RWPE1 (cell line): ENCODE data around the gene CLPTM1L.

Experiments
- CTCF ChIA-PET: fragments of 350-600 bp; sonication (Branson Sonifier 250); formaldehyde crosslinking; extraction: SDS; loops from one replicate; lab custom pipeline; 2021; lab: Yijun Ruan, JAX
- POLR2A ChIA-PET: fragments of 400-600 bp; formaldehyde crosslinking; extraction: SDS; loops from one replicate; lab custom pipeline; 2020; ENCODE audit warnings: antibody characterized with exemption; ENCODE audit not compliant: low non-redundant PET; lab: Yijun Ruan, JAX
- DNase-seq: peaks from one replicate; pipeline ENCODE4 v3.0.0; 2012; ENCODE audit warnings: low spot score
- H3K27ac ChIP-seq: fragments of 450-650 bp; 2 replicates; pipeline ENCODE4 v1.5.1; 2017
- TF ChIP-seq, protein P1 (sequence below): fragments of 450-650 bp; conservative IDR thresholded peaks from 2 replicates; pipeline ENCODE4 v1.5.1; 2017; ENCODE audit warnings: low read depth, mild to moderate bottlenecking

The CLPTM1L gene

DNA sequence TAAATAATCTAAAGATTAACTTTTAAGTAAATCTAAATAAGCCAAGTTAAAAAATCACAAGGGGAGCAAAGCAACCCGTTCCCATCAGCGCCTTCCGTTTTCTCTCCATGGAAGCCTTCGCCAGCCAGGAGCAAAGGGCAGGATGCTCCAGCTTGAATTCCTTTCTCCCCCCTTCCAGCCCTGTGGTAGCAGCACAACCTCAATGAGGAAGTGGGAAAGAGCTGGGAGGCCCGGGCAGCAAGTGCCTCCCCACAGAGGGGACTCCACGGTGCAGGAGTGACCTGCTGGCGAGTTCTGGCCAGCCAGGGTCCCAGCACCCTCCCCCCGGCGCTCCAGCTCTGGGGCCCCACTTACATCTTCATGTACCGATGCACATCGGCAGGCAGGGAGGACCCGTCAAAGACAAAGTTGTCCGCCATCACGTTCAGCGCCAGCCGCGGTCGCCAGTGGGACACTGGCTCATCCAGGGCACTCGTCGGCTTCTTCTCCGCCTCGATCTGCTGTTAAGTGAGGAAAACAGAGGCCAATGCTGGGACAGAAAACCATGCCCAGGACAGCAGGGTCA lies 6.3 kb downstream of the CLPTM1L start:
- no peak for DNase-seq
- ChIA-PET CTCF (no interaction called here), POLR2A (no interaction called here)
- TF ChIP-seq, protein P1, sequence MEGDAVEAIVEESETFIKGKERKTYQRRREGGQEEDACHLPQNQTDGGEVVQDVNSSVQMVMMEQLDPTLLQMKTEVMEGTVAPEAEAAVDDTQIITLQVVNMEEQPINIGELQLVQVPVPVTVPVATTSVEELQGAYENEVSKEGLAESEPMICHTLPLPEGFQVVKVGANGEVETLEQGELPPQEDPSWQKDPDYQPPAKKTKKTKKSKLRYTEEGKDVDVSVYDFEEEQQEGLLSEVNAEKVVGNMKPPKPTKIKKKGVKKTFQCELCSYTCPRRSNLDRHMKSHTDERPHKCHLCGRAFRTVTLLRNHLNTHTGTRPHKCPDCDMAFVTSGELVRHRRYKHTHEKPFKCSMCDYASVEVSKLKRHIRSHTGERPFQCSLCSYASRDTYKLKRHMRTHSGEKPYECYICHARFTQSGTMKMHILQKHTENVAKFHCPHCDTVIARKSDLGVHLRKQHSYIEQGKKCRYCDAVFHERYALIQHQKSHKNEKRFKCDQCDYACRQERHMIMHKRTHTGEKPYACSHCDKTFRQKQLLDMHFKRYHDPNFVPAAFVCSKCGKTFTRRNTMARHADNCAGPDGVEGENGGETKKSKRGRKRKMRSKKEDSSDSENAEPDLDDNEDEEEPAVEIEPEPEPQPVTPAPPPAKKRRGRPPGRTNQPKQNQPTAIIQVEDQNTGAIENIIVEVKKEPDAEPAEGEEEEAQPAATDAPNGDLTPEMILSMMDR: no peak
- 0 out of 2 replicates have a peak overlapping the region, but pooled peaks have one; percentile 59 for H3K27ac ChIP-seq

DNA sequence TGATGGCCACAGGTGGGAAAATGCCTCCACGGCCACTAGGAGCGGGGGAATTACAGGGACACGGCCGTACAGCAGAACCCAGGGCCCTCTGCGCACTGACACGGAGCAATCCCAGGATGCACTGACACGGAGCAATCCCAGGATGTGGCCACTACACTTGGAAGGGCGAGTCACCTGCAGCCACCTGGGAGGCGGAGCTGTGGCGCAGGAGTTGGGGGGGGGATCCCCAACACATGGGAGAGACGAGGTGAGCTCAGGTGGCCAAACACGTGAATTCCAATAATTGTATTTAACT lies 6.8 kb downstream of the CLPTM1L start:
- TF ChIP-seq, protein P1: no peak
- H3K27ac ChIP-seq: 0 out of 2 replicates have a peak overlapping the region, but pooled peaks have one; percentile 59
- CTCF ChIA-PET: no interaction called here
- POLR2A ChIA-PET: interaction anchor here (0.6 kb wide), 1 partner anchor 165 kb away, joined by 3 read pairs; no protein-coding TSS in a partner anchor
- DNase-seq: no peak

DNA sequence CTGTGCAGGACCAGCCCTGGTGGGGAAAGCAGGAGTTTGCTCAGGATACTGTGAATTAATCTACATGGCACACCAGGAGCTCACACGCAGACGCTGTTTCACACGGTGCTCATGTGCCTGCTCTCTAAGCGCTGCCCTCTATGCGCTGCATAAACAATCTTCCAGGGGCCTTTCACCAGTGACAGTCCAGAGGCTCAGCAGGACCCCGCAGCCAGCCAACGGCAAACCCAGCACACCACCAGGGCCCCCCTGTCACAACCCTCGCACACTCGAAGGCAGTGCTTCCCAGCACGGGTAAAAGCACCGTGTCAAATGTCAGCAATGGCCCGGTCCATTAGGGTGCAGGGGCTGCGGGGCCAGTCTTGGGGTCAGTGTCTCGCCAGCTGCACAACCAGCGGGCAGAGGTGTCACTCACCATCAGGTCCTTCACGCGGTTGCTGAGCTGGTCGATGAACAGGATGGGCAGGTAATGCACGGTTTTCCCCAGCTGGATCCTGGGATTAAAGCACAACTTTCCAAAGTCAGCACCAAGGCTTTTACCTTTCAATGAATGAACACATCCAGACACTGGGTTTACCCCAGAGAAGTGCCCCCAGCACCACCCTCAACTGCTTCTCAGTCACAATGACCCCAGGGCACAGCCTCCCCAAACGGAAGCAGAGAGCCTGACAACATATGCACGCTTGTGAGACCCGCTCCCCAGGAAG lies 7.3 kb downstream of the CLPTM1L start:
- DNase-seq: no peak
- CTCF ChIA-PET: no interaction called here
- H3K27ac ChIP-seq: peak overlapping the region; percentile 59; the same call in 1 of the 2 replicates
- POLR2A ChIA-PET: interaction anchor here (0.6 kb wide), 1 partner anchor 165 kb away, joined by 3 read pairs; no protein-coding TSS in a partner anchor
- TF ChIP-seq, protein P1: no peak

DNA sequence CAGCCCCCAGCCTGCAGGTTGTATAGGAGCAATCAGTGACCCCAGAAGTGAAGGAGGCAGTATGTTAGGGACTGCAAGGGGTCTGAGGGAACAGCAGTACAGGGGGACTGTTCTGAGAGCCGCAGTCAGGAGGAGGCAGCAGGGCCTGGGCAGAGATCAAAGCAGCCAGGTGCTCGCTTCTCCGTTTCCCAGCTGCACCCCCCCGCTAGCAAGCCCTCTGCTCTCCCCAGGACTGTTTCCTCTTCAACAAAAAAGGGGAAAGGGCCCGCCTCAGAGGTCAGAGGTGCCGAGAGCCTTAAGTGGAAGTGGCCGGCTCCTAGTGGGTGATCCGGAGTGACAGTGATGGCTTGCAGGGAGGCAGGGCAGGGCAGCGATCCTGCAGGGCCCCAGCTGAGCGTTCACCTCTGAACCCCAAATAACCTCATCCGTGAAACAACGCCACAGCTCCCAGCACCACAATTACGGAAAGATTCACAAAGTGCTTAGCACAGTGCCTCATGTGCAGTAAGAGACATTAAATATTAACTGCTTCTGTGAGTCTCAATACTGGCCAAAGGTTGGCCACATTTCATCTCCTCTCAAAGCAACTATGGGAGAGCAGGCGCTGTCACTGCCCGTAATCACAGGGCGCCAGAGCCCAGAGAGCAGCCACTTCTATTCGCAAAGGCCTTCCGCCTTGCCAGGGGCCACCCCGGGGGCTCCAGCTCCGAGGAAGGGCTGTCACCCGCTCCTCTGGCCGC lies 8.0 kb downstream of the CLPTM1L start:
- peak overlapping the region; percentile 59 for H3K27ac ChIP-seq

DNA sequence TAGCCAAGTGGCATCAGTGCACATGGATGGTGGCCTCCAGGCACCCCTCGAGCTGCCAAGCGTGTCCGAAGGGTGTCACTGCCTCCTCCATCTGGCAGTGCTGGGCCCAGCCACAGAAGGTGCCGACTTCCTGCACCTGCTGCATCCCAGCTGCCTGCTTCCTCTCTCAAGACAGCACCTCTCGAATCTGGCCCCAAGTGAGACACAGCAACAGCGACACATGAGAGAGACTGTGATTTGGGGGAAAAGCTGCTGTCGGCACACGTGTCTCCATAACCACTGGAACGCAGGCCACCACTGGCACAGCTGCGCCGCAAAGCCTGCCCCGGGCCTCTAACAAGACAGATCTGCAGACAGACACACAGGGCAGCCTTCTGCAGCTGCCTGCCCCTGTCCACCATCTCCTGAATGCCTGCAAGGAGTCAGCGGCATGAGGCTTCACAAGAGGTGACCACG lies 8.8 kb downstream of the CLPTM1L start:
- CTCF ChIA-PET: interaction anchor here (0.6 to 0.7 kb wide), 2 partner anchors 14 to 132 kb away, joined by 3 to 4 read pairs; no protein-coding TSS in a partner anchor
- POLR2A ChIA-PET: no interaction called here
- H3K27ac ChIP-seq: peak overlapping the region; percentile 59
- TF ChIP-seq, protein P1: no peak
- no peak for DNase-seq

More for the DNA sequence above, 8.0 kb downstream of the CLPTM1L start:
- CTCF ChIA-PET: interaction anchor here (0.7 kb wide), 1 partner anchor 15 kb away, joined by 3 read pairs; no protein-coding TSS in a partner anchor
- no peak for DNase-seq
- TF ChIP-seq, protein P1: no peak
- POLR2A ChIA-PET: no interaction called here

DNA sequence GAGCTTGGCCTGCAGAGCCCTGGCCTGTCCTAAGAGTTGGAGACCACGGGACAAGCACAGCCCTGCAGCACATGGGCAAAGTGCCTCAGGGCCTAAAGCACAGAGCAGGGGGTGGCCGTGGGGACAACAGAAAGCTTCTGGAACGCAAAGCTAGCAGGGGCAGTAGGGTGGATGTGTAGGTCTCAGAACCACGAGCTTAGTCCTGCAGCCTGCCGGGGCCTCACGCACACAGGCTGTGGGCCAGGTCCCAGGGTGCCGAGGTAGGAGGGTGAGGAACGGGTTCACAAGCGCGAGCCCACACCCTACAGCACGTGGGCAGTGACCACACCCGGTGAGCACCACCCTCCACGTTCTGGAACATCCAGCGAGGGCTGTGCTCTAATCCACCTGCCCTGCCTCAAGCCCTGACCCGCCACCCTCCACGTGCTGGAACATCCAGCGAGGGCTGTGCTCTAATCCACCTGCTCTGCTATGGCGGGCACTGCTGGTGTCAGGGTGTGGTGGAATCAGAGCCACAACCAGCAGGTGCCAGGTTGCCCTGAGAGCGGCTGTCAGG lies 9.3 kb downstream of the CLPTM1L start:
- ChIA-PET POLR2A (no interaction called here), CTCF (interaction anchor here (0.6 kb wide), 1 partner anchor 133 kb away, joined by 4 read pairs; no protein-coding TSS in a partner anchor)
- no peak for DNase-seq
- H3K27ac ChIP-seq: peak overlapping the region; percentile 59
- TF ChIP-seq, protein P1: no peak
